HG03135 (cell line): ENCODE measurements around the gene PRDX5.

ENCODE experiments used
- ATAC-seq: cut with Tn5 transposase; IDR thresholded peaks from one replicate; pipeline ENCODE4 v1.9.1; 2021; ENCODE audit warnings: mild to moderate bottlenecking, moderate library complexity; ENCODE audit not compliant: unreplicated experiment

The PRDX5 gene

GRCh38 chr11:64359712-64360445 lies 42.0 kb downstream of the PRDX5 start:
- no peak for ATAC-seq

GRCh38 chr11:64360448-64360921 lies 42.6 kb downstream of the PRDX5 start:
- no peak for ATAC-seq

- ATAC-seq = no peak
These were observed 43.7 kb downstream of the PRDX5 start for GRCh38 chr11:64361659-64362058.

GRCh38 chr11:64362339-64362738 lies 44.4 kb downstream of the PRDX5 start:
- ATAC-seq = no peak

- no peak for ATAC-seq
These were observed 46.5 kb downstream of the PRDX5 start for GRCh38 chr11:64364435-64364834.

GRCh38 chr11:64364911-64365310 lies 47.0 kb downstream of the PRDX5 start:
- no peak for ATAC-seq

- ATAC-seq = no peak
These were observed 48.8 kb downstream of the PRDX5 start for GRCh38 chr11:64366751-64367150.

- ATAC-seq = no peak
These were observed 50.2 kb downstream of the PRDX5 start for GRCh38 chr11:64367931-64368672.

GRCh38 chr11:64368673-64369074 lies 50.8 kb downstream of the PRDX5 start:
- ATAC-seq = no peak

- ATAC-seq = no peak
These were observed 51.8 kb downstream of the PRDX5 start for GRCh38 chr11:64369440-64370421.

- ATAC-seq = no peak
These were observed 53.3 kb downstream of the PRDX5 start for GRCh38 chr11:64371201-64371600.
